Measurements from ENCODE around the gene BCL2L12.
"Not testable (repeated sequence)": the region's sequence is repeated elsewhere in the genome, so short reads cannot be mapped to it uniquely, and the experiment has no call there.

Gene BCL2L12

DNA sequence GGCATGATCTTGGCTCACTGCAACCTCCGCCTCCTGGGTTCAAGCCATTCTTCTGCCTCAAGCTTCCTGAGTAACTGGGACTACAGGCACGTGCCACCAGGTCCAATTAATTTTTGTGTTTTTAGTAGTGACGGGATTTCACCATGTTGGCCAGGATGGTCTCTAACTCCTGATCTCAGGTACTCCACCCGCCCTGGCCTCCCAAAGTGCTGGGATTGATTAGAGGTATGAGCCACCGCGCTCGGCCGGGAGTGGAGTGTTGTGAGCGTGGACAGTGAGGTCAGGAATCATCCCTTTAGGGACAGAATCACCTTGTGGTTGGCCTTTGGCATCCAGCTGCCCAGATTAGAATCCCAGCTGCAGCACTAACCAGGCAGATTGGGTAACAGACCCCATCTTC is 36.1 kb upstream of the BCL2L12 start:
- TF ChIP-seq ARNT (IDR thresholded peaks at IDR 0.05), result no peak
- TF ChIP-seq TARDBP (IDR thresholded peaks at IDR 0.05), result no peak
- DNase-seq (ENCODE audit: extremely low spot score), result no peak
- ChIA-PET CTCF (no interaction called here), POLR2A (interaction anchor here (1.2 to 2.8 kb wide), 2 partner anchors 11 to 12 kb away, joined by 3 to 9 read pairs; partner anchors contain the start of genes RRAS and SCAF1)

DNA sequence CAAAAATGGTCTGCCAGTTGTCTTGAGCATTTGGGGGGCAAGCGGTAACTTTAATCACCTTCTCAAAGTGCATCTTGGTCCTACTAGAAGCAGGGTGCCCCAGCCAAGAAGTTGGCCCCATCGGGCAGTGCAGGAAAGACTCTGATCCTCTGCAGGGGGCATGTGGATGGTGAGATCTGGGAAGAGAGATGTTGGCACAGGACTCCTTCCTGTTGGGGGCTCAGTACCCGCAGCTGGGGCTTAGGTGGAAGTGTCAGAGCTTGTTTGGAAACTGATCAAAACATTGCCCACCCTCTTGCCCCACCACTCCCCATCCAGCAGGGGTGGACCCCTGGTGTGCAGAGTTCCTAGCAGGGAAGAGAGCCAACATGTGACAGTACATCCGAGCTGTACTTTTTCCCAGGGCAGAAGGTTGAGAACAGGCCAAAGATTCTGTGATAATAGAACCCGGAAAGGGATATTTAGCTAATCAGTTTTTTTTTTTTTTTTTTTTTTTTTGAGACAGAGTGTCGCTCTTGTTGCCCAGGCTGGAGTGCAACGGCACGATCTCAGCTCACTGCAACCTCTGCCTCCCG is 34.6 kb upstream of the BCL2L12 start:
- CTCF ChIA-PET, result no interaction called here
- DNase-seq (ENCODE audit: extremely low spot score), result no peak
- POLR2A ChIA-PET, result no interaction called here
- TF ChIP-seq FOXM1 (IDR thresholded peaks at IDR 0.05; ENCODE audit: borderline replicate concordance), result no peak
- no peak for TF ChIP-seq NFRKB (IDR thresholded peaks at IDR 0.05)
- TF ChIP-seq BHLHE40 (IDR thresholded peaks at IDR 0.05; ENCODE audit: borderline replicate concordance), result no peak
- TF ChIP-seq LEF1 (IDR thresholded peaks at IDR 0.05; ENCODE audit: borderline replicate concordance), result no peak
- no peak for TF ChIP-seq L3MBTL2 (conservative IDR thresholded peaks at IDR 0.05)
- no peak for TF ChIP-seq HDGF (IDR thresholded peaks at IDR 0.05; ENCODE audit: borderline replicate concordance)
- no peak for TF ChIP-seq SP1 (IDR thresholded peaks at IDR 0.05)
- TF ChIP-seq SUZ12 (IDR thresholded peaks at IDR 0.05), result no peak

DNA sequence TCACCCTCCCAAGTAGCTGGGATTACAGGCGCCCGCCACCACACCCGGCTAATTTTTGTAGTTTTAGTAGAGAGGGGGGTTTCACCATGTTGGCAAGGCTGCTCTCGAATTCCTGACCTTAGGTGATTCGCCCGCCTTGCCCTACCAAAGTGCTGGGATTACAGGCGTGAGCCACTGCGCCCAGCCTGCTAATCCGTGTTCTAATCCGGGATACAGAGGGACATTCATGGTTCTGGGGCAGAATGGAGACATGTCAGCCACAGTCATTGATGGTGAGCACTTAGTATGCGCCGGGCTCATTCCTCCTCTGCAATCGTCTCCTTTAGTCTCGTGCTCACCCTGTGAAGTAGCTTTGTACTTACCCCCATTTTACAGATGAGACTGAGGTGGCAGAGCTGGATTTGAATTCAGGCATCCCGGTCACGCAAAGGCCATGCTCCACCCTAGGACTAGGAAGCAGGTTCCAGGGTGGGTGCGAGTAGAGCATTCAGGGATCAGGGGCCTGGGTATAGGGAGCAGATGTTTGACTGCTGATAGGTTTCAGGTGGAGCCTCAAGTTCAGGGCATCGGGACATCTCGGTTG is 34.0 kb upstream of the BCL2L12 start:
- ChIA-PET CTCF (no interaction called here), POLR2A (no interaction called here)
- TF ChIP-seq SP1 (IDR thresholded peaks at IDR 0.05) (no peak), TARDBP (IDR thresholded peaks at IDR 0.05) (no peak), LEF1 (IDR thresholded peaks at IDR 0.05; ENCODE audit: borderline replicate concordance) (no peak), BHLHE40 (IDR thresholded peaks at IDR 0.05; ENCODE audit: borderline replicate concordance) (no peak), L3MBTL2 (conservative IDR thresholded peaks at IDR 0.05) (no peak), FOXM1 (IDR thresholded peaks at IDR 0.05; ENCODE audit: borderline replicate concordance) (no peak), CTBP1 (IDR thresholded peaks at IDR 0.05; ENCODE audit: borderline replicate concordance) (no peak), FOXA1 (IDR thresholded peaks at IDR 0.05) (no peak), HDGF (IDR thresholded peaks at IDR 0.05; ENCODE audit: borderline replicate concordance) (no peak), SUZ12 (IDR thresholded peaks at IDR 0.05) (no peak), ZNF384 (IDR thresholded peaks at IDR 0.05) (no peak), NFRKB (IDR thresholded peaks at IDR 0.05) (no peak), ELF4 (IDR thresholded peaks at IDR 0.05) (no peak), FOXK2 (IDR thresholded peaks at IDR 0.05) (no peak), ARNT (IDR thresholded peaks at IDR 0.05) (no peak)
- TF ChIP-seq, protein P1, sequence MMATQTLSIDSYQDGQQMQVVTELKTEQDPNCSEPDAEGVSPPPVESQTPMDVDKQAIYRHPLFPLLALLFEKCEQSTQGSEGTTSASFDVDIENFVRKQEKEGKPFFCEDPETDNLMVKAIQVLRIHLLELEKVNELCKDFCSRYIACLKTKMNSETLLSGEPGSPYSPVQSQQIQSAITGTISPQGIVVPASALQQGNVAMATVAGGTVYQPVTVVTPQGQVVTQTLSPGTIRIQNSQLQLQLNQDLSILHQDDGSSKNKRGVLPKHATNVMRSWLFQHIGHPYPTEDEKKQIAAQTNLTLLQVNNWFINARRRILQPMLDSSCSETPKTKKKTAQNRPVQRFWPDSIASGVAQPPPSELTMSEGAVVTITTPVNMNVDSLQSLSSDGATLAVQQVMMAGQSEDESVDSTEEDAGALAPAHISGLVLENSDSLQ (IDR thresholded peaks at IDR 0.05), result no peak
- no peak for DNase-seq (ENCODE audit: extremely low spot score)

DNA sequence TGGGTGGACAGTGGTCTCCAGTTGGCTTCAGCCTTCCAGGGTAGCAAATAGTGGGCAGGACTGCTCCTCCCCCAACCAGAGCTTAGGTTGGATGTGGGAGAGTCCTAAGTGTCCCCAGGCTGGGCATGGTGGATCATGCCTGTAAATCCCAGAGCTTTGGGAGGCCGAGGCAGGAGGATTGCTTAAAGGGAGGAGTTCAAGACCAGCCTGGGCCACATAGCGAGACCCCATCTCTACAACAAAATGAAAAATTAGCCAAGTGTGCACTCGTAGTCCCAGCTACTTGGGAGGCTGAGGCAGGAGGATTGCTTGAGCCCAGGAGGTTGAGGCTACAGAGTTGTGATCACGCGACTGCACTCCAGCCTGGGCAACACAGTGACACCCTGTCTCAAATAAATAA is 33.2 kb upstream of the BCL2L12 start:
- CTCF ChIA-PET, result no interaction called here
- DNase-seq (ENCODE audit: extremely low spot score), result no peak
- TF ChIP-seq LEF1 (IDR thresholded peaks at IDR 0.05; ENCODE audit: borderline replicate concordance), result no peak
- POLR2A ChIA-PET, result no interaction called here

DNA sequence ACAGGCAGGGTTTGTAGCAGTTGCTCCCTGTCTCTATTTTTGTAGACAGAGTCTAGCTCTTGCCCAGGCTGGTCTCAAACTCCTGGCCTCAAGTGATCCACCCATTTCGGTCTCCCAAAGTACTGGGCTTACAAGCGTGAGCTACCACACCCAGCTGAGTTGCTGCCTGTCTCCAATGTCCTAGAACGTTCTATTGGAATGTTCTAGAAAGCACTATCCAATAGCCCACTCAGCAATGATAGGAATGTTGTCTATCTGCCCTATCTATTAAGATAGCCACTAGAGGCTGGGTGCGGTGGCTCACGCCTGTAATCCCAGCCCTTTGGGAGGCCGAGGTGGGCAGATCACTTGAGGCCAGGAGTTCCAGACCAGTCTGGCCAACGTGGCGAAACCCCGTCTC is 32.5 kb upstream of the BCL2L12 start:
- DNase-seq (ENCODE audit: extremely low spot score); POLR2A ChIA-PET; CTCF ChIA-PET: not testable (repeated sequence)

DNA sequence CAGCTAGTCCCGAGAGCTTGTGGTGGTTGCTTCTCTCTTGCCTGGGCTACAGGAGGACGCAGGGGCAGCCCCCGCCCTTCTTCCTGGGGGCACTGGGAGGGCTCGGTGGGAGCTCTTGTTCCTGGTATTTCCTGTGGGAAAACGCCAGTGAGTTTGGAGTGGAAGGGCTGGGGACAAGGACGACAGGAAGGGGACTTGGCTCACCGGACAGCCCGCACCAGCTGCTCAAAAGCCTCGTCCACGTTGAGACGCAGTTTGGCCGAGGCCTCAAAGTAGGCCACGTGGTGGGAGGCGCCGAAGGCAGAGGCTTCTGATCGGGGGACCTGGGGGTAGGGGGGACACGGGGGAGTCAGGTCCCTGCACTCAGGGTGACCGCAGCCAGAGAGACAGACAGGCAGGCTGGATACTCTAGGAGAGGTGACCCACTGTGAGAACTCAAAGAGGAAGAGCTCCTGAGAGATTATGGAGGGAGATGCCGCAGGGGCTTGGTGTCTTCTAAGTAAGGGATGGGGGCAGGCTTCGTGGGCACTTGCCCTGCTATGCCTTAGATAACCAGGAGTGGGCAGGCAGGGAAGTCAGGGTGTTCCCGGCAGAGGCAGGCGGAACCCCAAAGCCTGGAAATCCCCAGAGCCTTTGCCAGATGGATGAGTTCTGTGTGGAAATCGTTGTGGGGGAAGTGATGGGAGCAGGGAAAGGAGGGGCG is 30.1 kb upstream of the BCL2L12 start:
- POLR2A ChIA-PET, result no interaction called here

More for the DNA sequence above, 30.1 kb upstream of the BCL2L12 start:
- CTCF ChIA-PET, result no interaction called here
- TF ChIP-seq, protein P1 (IDR thresholded peaks at IDR 0.05), result no peak
- no peak for TF ChIP-seq HDGF (IDR thresholded peaks at IDR 0.05; ENCODE audit: borderline replicate concordance)
- no peak for TF ChIP-seq FOXA1 (IDR thresholded peaks at IDR 0.05)
- TF ChIP-seq ELF4 (IDR thresholded peaks at IDR 0.05), result no peak
- TF ChIP-seq SP1 (IDR thresholded peaks at IDR 0.05), result no peak
- no peak for TF ChIP-seq SUZ12 (IDR thresholded peaks at IDR 0.05)
- no peak for TF ChIP-seq BHLHE40 (IDR thresholded peaks at IDR 0.05; ENCODE audit: borderline replicate concordance)
- TF ChIP-seq ARNT (IDR thresholded peaks at IDR 0.05), result no peak
- TF ChIP-seq ZNF384 (IDR thresholded peaks at IDR 0.05), result no peak
- no peak for TF ChIP-seq TARDBP (IDR thresholded peaks at IDR 0.05)
- no peak for TF ChIP-seq FOXM1 (IDR thresholded peaks at IDR 0.05; ENCODE audit: borderline replicate concordance)
- TF ChIP-seq L3MBTL2 (conservative IDR thresholded peaks at IDR 0.05), result no peak
- TF ChIP-seq FOXK2 (IDR thresholded peaks at IDR 0.05), result no peak
- TF ChIP-seq NFRKB (IDR thresholded peaks at IDR 0.05), result no peak
- TF ChIP-seq CTBP1 (IDR thresholded peaks at IDR 0.05; ENCODE audit: borderline replicate concordance), result no peak
- DNase-seq (ENCODE audit: extremely low spot score), result no peak
